Activated CD4-positive, alpha-beta memory T cell treated with anti-CD3 and anti-CD28 coated beads, Interleukin-2, amount 10 ng/mL, durations not matched to agents 7 days and 5 days (primary cell): ENCODE measurements around the gene HECTD2. TPM values are rescaled to one million over a fixed set of nuclear protein-coding genes. Genes with fewer than 3 reads are reported as not detected.
"Not testable (repeated sequence)": the region's sequence is repeated elsewhere in the genome, so short reads cannot be mapped to it uniquely, and the experiment has no call there.

Source experiments
- CTCF ChIA-PET: fragments of 350-600 bp; sonication (Branson Sonifier 250); formaldehyde crosslinking; loops from one replicate; lab custom pipeline; 2021; ENCODE audit warnings: antibody characterized with exemption, inconsistent platforms; lab: Charles Lee
- POLR2A ChIA-PET: fragments of 350-600 bp; sonication (Branson Sonifier 250); formaldehyde crosslinking; loops from one replicate; lab custom pipeline; 2021; ENCODE audit warnings: antibody characterized with exemption; lab: Charles Lee
- DNase-seq: peaks from one replicate; pipeline ENCODE4 v3.0.0-alpha.2; 2020
- H3K27ac Mint-ChIP-seq: one replicate; pipeline ENCODE4 v1.8.0; 2021; ENCODE audit warnings: mild to moderate bottlenecking, mixed read lengths
- H3K27me3 Mint-ChIP-seq: one replicate; pipeline ENCODE4 v1.8.0; 2021; ENCODE audit warnings: mixed read lengths
- H3K36me3 Mint-ChIP-seq: one replicate; pipeline ENCODE4 v1.8.0; 2021; ENCODE audit warnings: low read depth, mixed read lengths
- H3K4me1 Mint-ChIP-seq: one replicate; pipeline ENCODE4 v1.8.0; 2021; ENCODE audit warnings: mixed read lengths
- H3K4me3 Mint-ChIP-seq: one replicate; pipeline ENCODE4 v1.8.0; 2021; ENCODE audit warnings: mild to moderate bottlenecking, mixed read lengths
- H3K9me3 Mint-ChIP-seq: one replicate; pipeline ENCODE4 v1.8.0; 2021; ENCODE audit warnings: mixed read lengths
- total RNA-seq, 2 experiments: library from RNA; stranded (reverse); gene quantifications; one replicate each; pipeline ENCODE4 v1.2.3, GENCODE V29; 2021

HECTD2 gene, protein sequence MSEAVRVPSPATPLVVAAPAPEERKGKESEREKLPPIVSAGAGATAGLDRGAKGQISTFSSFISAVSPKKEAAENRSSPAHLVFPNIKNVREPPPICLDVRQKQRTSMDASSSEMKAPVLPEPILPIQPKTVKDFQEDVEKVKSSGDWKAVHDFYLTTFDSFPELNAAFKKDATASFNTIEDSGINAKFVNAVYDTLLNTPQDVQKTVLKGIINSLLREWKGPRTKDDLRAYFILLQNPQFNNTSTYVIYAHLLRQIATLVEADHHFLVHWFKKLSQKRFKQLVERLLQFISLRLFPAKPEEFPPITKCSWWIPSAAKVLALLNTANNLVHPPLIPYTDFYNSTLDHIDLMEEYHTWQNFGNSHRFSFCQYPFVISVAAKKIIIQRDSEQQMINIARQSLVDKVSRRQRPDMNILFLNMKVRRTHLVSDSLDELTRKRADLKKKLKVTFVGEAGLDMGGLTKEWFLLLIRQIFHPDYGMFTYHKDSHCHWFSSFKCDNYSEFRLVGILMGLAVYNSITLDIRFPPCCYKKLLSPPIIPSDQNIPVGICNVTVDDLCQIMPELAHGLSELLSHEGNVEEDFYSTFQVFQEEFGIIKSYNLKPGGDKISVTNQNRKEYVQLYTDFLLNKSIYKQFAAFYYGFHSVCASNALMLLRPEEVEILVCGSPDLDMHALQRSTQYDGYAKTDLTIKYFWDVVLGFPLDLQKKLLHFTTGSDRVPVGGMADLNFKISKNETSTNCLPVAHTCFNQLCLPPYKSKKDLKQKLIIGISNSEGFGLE
- total RNA-seq = 1 to 10 TPM; 2.6 to 2.9 TPM

GRCh38 chr10:91409869-91410637, at the start of gene HECTD2:
HECTD2 (plus strand) TSS chr10:91410344; CDS start chr10:91410439, 95 bp downstream.
- ChIA-PET CTCF (interaction anchor here (0.7 to 1.8 kb wide), 3 partner anchors 11 to 538 kb away, joined by 3 to 11 read pairs (median 8); partner anchors contain the start of gene RPP30), POLR2A (interaction anchor here (0.6 to 2.0 kb wide), 6 partner anchors 11 to 1709 kb away, joined by 3 to 5 read pairs (median 4); partner anchors contain the start of genes BTAF1 and KIF20B)
- Mint-ChIP-seq H3K9me3 (no peaks in the 10 kb centered on the region), H3K27ac (peak within 1 kb of the TSS; percentile 87), H3K4me3 (peak within 1 kb of the TSS; percentile 81), H3K4me1 (peaks cover 17% of the 10 kb centered on the region), H3K36me3 (no peaks in the 10 kb centered on the region), H3K27me3 (peaks cover 15% of the 10 kb centered on the region)
- DNase-seq = peak; percentile 80

DNA sequence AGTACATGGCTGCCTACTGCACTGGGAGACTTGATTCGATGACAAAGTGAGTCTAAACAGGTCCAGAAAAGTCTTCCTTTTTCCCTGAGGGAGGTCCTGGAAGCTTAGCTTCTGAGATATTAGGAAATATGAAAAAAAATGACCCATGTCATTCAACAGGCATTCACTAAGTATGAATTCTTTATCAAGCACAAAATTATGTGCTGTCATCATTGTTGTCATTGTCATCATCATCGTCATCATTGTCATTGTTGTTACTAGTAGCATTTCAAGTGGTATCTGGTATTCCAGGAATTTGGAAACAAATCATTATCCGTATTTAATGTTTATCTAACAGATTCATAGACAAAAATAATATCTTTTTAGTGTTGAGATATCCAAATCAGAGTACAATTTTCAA, 49.7 kb upstream of the HECTD2 start:
- DNase-seq = no peak
- no peak overlapping the region for H3K4me3 Mint-ChIP-seq
- CTCF ChIA-PET = no interaction called here
- no peak overlapping the region for H3K27ac Mint-ChIP-seq
- no peaks in the 10 kb centered on the region for H3K9me3 Mint-ChIP-seq
- H3K36me3 Mint-ChIP-seq = no peaks in the 10 kb centered on the region
- H3K27me3 Mint-ChIP-seq = peaks cover 43% of the 10 kb centered on the region
- POLR2A ChIA-PET = no interaction called here
- H3K4me1 Mint-ChIP-seq = no peaks in the 10 kb centered on the region

DNA sequence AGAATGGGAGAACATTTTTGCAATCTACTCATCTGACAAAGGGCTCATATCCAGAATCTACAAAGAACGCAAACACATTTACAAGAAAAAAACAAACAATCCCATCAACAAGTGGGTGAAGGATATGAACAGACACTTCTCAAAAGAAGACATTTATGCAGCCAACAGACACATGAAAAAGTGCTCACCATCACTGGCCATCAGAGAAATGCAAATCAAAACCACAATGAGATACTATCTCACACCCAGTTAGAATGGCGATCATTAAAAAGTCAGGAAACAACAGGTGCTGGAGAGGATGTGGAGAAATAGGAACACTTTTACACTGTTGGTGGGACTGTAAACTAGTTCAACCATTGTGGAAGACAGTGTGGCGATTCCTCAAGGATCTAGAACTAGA, 44.6 kb upstream of the HECTD2 start:
- H3K4me1 Mint-ChIP-seq, POLR2A ChIA-PET, H3K27ac Mint-ChIP-seq, H3K36me3 Mint-ChIP-seq, DNase-seq, CTCF ChIA-PET, H3K4me3 Mint-ChIP-seq, H3K9me3 Mint-ChIP-seq: not testable (repeated sequence)
- H3K27me3 Mint-ChIP-seq = peaks cover 35% of the 10 kb centered on the region

DNA sequence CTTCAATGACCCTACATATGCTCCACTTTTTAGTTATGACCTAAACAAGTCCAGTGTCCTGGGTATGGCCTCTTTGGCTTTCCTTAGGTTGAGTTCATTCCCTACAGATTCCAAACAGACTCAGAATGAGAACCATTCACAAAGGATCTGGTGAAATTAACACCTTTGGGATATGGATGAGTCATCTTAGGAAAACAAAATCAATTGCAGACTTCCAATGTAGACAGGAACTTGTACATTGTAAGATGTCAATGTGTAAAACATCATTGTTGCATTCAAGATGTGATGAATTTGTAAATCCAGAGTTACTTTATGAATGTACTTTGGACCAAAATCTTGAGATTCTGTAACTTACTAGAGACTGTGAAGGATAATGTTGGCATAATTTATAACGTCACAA, 43.4 kb upstream of the HECTD2 start:
- ChIA-PET CTCF (no interaction called here), POLR2A (no interaction called here)
- Mint-ChIP-seq H3K27me3 (peaks cover 27% of the 10 kb centered on the region), H3K36me3 (no peaks in the 10 kb centered on the region), H3K4me1 (no peaks in the 10 kb centered on the region), H3K27ac (no peak overlapping the region), H3K4me3 (no peak overlapping the region), H3K9me3 (no peaks in the 10 kb centered on the region)
- DNase-seq = no peak

DNA sequence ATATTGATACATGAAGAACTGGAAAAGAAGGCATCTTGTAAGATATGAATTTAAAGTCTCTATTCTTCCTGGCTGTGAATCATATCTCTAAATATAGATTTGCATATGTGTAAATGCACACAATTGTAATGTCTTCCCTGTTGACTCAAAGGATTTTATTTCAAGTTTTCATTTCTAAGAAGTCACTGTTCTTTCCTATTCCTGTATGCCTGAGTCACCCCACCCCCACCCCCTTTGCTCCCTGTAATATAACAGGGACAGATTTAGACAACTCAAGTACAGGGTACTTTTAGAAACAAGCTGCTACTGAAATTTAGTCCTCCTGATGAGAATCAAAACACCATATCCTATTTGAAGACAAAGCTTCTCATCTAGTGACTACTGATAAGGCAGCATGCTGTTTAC, 43.0 kb upstream of the HECTD2 start:
- H3K4me1 Mint-ChIP-seq = no peaks in the 10 kb centered on the region
- ChIA-PET POLR2A (no interaction called here), CTCF (no interaction called here)
- H3K9me3 Mint-ChIP-seq = no peaks in the 10 kb centered on the region
- no peaks in the 10 kb centered on the region for H3K36me3 Mint-ChIP-seq
- no peak overlapping the region for H3K4me3 Mint-ChIP-seq
- H3K27ac Mint-ChIP-seq = no peak overlapping the region
- no peak for DNase-seq
- H3K27me3 Mint-ChIP-seq = peaks cover 26% of the 10 kb centered on the region

- CTCF ChIA-PET = no interaction called here
- Mint-ChIP-seq H3K27ac (no peak overlapping the region), H3K4me1 (no peaks in the 10 kb centered on the region), H3K36me3 (no peaks in the 10 kb centered on the region), H3K4me3 (no peak overlapping the region), H3K9me3 (no peaks in the 10 kb centered on the region), H3K27me3 (peaks cover 22% of the 10 kb centered on the region)
- POLR2A ChIA-PET = no interaction called here
- DNase-seq = no peak
Measured at GRCh38 chr10:91367558-91367957, 42.6 kb upstream of the HECTD2 start.

GRCh38 chr10:91369978-91370589, 40.1 kb upstream of the HECTD2 start:
- H3K36me3 Mint-ChIP-seq, H3K27ac Mint-ChIP-seq: not testable (repeated sequence)

GRCh38 chr10:91374052-91374451, 36.1 kb upstream of the HECTD2 start:
- Mint-ChIP-seq H3K27ac (no peak overlapping the region), H3K9me3 (peaks cover 18% of the 10 kb centered on the region), H3K4me1 (peaks cover 4% of the 10 kb centered on the region), H3K36me3 (peaks cover 10% of the 10 kb centered on the region), H3K27me3 (peaks cover 28% of the 10 kb centered on the region), H3K4me3 (no peak overlapping the region)
- CTCF ChIA-PET = no interaction called here
- POLR2A ChIA-PET = no interaction called here
- no peak for DNase-seq

More at GRCh38 chr10:91369978-91370589, 40.1 kb upstream of the HECTD2 start:
- H3K4me1 Mint-ChIP-seq, H3K9me3 Mint-ChIP-seq, POLR2A ChIA-PET, DNase-seq, H3K4me3 Mint-ChIP-seq: not testable (repeated sequence)
- CTCF ChIA-PET = interaction anchor here (1.1 kb wide), 1 partner anchor 18 kb away, joined by 4 read pairs; no protein-coding TSS in a partner anchor
- H3K27me3 Mint-ChIP-seq = peaks cover 12% of the 10 kb centered on the region

DNA sequence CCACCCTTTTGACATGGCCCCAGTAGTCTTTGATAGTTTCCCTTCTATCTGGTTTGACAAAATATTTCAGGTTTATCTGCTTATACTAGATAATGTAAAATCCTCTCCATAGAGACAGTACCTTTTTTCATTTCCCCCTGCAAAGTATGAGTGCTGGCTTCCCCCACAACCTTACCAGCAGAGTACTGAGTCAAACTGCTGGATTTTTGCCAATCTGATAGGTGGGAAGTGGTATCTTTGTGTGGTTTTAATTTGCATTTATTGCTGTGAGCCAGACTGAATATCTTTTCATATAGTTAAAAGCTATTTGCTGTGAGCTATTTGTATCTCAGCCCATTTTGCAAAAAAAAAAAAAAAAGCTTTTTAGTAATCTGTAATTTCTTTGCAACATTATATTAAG, 32.1 kb upstream of the HECTD2 start:
- H3K27me3 Mint-ChIP-seq = peaks cover 23% of the 10 kb centered on the region
- H3K9me3 Mint-ChIP-seq = peaks cover 18% of the 10 kb centered on the region
- DNase-seq = no peak
- CTCF ChIA-PET = interaction anchor here (1.8 kb wide), 1 partner anchor 12 kb away, joined by 5 read pairs; no protein-coding TSS in a partner anchor
- H3K36me3 Mint-ChIP-seq = peaks cover 10% of the 10 kb centered on the region
- H3K4me3 Mint-ChIP-seq = no peak overlapping the region
- POLR2A ChIA-PET = no interaction called here
- no peak overlapping the region for H3K27ac Mint-ChIP-seq
- peaks cover 4% of the 10 kb centered on the region for H3K4me1 Mint-ChIP-seq

DNA sequence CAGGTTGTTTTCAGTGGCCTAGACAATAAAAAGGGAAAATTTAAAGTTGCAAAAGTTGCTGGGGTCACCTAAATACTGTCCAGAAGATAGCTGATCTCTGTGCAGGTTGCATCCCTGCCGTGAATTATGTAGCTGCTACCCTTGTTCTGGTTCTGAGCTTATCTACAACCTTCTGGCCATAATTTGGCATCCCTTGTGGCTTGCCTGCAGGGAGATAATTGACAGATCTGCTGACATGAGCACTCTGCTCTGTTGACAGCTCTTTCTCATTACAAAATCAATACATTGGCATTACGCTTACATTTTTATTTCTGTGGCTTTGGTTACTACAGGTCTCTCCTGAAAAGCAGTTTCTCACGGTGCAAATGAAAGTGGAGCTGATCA, 29.3 kb upstream of the HECTD2 start:
- ChIA-PET CTCF (interaction anchor here (1.8 kb wide), 1 partner anchor 82 kb away, joined by 5 read pairs; no protein-coding TSS in a partner anchor), POLR2A (interaction anchor here (1.3 kb wide), 1 partner anchor 12 kb away, joined by 3 read pairs; no protein-coding TSS in a partner anchor)
- Mint-ChIP-seq H3K36me3 (peaks cover 5% of the 10 kb centered on the region), H3K4me3 (no peak overlapping the region), H3K27me3 (peaks cover 26% of the 10 kb centered on the region), H3K27ac (no peak overlapping the region), H3K4me1 (peaks cover 4% of the 10 kb centered on the region), H3K9me3 (peaks cover 4% of the 10 kb centered on the region)
- no peak for DNase-seq

- Mint-ChIP-seq H3K4me3 (no peak overlapping the region), H3K27me3 (peaks cover 25% of the 10 kb centered on the region), H3K27ac (no peak overlapping the region), H3K4me1 (peaks cover 4% of the 10 kb centered on the region), H3K9me3 (peaks cover 2% of the 10 kb centered on the region), H3K36me3 (peaks cover 5% of the 10 kb centered on the region)
- ChIA-PET POLR2A (interaction anchor here (1.3 kb wide), 1 partner anchor 12 kb away, joined by 3 read pairs; no protein-coding TSS in a partner anchor), CTCF (no interaction called here)
- no peak for DNase-seq
Measured at GRCh38 chr10:91381257-91381891, 28.8 kb upstream of the HECTD2 start.
